Endothelial cell of umbilical vein (primary cell): ENCODE data around the gene ZNF618.

Source experiments
- EZH2 ChIP-seq: IDR thresholded peaks from 2 replicates; pipeline ENCODE4 v1.6.1; 2012; ENCODE audit warnings: borderline replicate concordance, low read depth, mild to moderate bottlenecking, moderate library complexity, low read length, inconsistent platforms; ENCODE audit not compliant: severe bottlenecking
- GATA2 ChIP-seq: IDR thresholded peaks from 2 replicates; pipeline ENCODE4 v1.7.0; 2011; ENCODE audit warnings: low read depth, mild to moderate bottlenecking, moderate library complexity, mixed read lengths, low read length; ENCODE audit not compliant: insufficient read length, insufficient read depth
- JUN ChIP-seq: IDR thresholded peaks from 2 replicates; pipeline ENCODE4 v1.6.1; 2011; ENCODE audit warnings: borderline replicate concordance, low read depth; ENCODE audit not compliant: insufficient read length, insufficient read depth
- POLR2A ChIP-seq: IDR thresholded peaks from 2 replicates; pipeline ENCODE4 v1.6.1; 2012; ENCODE audit warnings: low read depth, mild to moderate bottlenecking, control low read depth, low read length
- POLR2AphosphoS5 ChIP-seq: IDR thresholded peaks from 2 replicates; pipeline ENCODE4 v1.6.1; 2012; ENCODE audit warnings: low read depth, mild to moderate bottlenecking, control low read depth, low read length, moderate library complexity; ENCODE audit not compliant: insufficient read depth
- TF ChIP-seq, protein P1 (sequence below), 2 donors: IDR thresholded peaks; 1 replicate in 1 of 2; 2 replicates in 1 of 2; pipeline ENCODE4 v1.5.1; 2011; ENCODE audit warnings: low read length in 2 of 2, mild to moderate bottlenecking in 2 of 2, moderate library complexity in 2 of 2, control low read depth in 1 of 2, inconsistent platforms in 1 of 2, low read depth in 1 of 2; ENCODE audit not compliant: insufficient read depth in 1 of 2; ENCODE audit errors: extremely low read depth in 1 of 2

DNA sequence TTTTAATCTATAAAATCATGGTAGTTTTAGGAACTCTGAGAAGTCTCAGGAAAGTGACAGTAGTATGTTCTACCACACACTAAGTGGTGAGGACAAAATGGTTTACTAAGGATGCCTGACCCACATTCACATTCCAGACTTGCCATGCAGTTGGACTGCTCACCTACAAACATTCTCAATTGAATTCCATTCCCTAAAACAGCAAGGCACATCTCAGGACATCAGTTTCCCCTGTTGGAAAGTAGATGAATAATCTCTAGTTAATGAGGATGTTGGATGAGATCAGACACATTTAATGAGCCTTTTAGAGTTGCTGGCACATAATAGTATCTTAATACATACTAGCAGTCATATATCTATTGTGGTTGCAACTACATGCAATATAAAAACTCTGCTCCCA lies 76.6 kb downstream of the ZNF618 start:
- TF ChIP-seq, protein P1, sequence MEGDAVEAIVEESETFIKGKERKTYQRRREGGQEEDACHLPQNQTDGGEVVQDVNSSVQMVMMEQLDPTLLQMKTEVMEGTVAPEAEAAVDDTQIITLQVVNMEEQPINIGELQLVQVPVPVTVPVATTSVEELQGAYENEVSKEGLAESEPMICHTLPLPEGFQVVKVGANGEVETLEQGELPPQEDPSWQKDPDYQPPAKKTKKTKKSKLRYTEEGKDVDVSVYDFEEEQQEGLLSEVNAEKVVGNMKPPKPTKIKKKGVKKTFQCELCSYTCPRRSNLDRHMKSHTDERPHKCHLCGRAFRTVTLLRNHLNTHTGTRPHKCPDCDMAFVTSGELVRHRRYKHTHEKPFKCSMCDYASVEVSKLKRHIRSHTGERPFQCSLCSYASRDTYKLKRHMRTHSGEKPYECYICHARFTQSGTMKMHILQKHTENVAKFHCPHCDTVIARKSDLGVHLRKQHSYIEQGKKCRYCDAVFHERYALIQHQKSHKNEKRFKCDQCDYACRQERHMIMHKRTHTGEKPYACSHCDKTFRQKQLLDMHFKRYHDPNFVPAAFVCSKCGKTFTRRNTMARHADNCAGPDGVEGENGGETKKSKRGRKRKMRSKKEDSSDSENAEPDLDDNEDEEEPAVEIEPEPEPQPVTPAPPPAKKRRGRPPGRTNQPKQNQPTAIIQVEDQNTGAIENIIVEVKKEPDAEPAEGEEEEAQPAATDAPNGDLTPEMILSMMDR (IDR thresholded peaks at IDR 0.05; ENCODE audit: extremely low read depth in 1 of 2, insufficient read depth in 1 of 2, low read depth in 1 of 2, low read length in 2 of 2) = no peak
- TF ChIP-seq POLR2AphosphoS5 (no peak), EZH2 (no peak), POLR2A (no peak), GATA2 (no peak), JUN (no peak)
